ENCODE data around the gene GTF2I. TPM values are rescaled to one million over a fixed set of nuclear protein-coding genes. Genes with fewer than 3 reads are reported as not detected.
"Not testable (repeated sequence)": the region's sequence is repeated elsewhere in the genome, so short reads cannot be mapped to it uniquely, and the experiment has no call there.

Gene GTF2I
- total RNA-seq, 1 experiment from 2014 or later: 152 TPM

GRCh38 chr7:74766991-74767390 lies 109.5 kb downstream of the GTF2I start:
- not testable (repeated sequence) for H3K36me3 ChIP-seq (replicated peaks; ENCODE audit: control insufficient read depth, insufficient read depth, low read length); DNase-seq

DNA sequence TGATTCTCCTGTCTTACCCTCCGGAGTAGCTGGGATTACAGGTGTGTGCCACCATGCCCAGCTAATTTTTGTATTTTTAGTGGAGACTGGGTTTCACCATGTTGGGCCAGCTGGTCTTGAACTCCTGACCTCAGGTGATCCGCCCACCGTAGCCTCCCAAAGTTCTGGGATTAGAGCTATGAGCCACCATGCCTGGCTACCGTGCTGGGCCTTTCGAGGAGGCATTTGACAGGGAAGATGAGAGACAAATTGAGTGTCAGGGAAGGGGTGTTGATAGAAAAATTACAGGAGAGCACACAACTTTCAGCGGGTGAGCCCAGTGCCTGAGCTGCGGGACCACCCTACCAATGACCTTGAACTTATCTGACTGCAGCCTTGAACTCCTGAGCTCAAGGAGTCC lies 112.5 kb downstream of the GTF2I start:
- not testable (repeated sequence) for H3K36me3 ChIP-seq (replicated peaks; ENCODE audit: control insufficient read depth, insufficient read depth, low read length); H3K4me3 ChIP-seq (ENCODE audit: insufficient read depth, low read depth, low read length); H3K27me3 ChIP-seq (ENCODE audit: control insufficient read depth, insufficient read depth, low read length); DNase-seq

More at GRCh38 chr7:74766991-74767390, 109.5 kb downstream of the GTF2I start:
- H3K4me3 ChIP-seq (ENCODE audit: insufficient read depth, low read depth, low read length); H3K27me3 ChIP-seq (ENCODE audit: control insufficient read depth, insufficient read depth, low read length): not testable (repeated sequence)

DNA sequence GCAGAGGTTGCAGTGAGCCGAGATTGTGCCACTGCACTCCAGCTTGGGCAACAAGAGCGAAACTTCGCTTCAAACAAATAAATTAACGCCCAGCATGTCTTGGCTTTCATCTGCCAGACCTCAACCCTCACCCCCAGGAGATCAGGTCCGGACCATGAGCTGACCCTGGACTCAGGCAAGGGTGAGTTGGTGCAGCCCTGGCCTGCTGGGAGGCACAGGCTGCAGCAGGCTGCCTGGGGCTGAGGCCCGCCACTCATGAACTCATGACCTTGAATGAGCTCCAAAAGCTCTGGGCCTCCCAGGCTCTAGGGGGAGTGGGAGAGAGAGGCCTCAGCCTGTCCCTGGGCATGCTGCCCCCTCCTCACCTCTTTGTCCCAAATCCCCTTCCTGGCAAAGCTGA lies 114.6 kb downstream of the GTF2I start:
- not testable (repeated sequence) for H3K27me3 ChIP-seq (ENCODE audit: control insufficient read depth, insufficient read depth, low read length); DNase-seq; H3K36me3 ChIP-seq (replicated peaks; ENCODE audit: control insufficient read depth, insufficient read depth, low read length); H3K4me3 ChIP-seq (ENCODE audit: insufficient read depth, low read depth, low read length)

DNA sequence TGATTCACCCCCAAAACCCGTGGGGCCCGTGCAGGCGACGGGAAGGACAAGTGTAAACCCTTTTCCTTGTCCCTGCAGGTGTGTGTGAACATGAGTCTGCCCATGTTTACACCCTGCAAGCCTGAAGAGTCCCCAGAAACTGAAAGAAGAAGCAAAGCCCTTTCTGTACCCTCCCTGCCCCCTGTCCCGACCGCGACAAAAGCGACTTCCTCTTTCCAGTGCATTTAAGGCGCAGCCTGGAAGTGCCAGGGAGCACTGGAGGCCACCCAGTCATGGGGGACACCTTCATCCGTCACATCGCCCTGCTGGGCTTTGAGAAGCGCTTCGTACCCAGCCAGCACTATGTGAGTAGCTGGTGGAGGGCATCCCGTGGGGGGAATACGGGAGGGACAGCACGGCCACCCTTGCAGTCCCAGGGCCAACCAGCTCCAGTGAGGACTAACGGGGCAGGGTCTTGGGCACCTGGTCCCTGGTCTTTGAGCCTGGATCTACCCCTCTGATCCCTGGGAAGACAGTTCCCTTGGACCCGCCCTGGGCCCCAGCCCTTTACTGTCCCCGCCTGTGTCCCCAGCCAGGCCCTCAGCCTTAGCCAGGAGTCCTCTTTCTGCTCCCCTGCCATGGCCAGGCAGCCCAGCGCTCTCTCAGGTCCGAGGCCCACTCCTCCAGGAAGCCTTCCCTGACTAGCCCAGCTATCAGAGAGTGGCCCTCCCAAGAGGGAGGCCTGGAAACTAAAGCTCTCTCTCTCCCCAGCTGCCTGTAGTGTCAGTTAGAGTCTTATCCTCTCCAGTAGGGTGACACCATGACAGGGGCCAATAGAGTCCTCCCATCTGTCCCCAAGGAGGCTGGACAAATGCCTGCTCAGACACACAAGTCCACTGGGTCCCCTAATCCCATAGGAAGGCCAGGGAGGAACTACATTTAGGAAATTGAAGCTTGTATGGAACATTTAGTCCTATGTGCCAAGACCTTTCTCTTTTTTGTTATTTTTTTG lies 116.5 kb downstream of the GTF2I start, which contains the start of gene NCF1:
Gene NCF1 (plus strand): TSS at position 252 of the 991 bp plus-strand sequence. CDS start 21 bp downstream, at position 273.
- DNase-seq; H3K27me3 ChIP-seq (ENCODE audit: control insufficient read depth, insufficient read depth, low read length): not testable (repeated sequence)

DNA sequence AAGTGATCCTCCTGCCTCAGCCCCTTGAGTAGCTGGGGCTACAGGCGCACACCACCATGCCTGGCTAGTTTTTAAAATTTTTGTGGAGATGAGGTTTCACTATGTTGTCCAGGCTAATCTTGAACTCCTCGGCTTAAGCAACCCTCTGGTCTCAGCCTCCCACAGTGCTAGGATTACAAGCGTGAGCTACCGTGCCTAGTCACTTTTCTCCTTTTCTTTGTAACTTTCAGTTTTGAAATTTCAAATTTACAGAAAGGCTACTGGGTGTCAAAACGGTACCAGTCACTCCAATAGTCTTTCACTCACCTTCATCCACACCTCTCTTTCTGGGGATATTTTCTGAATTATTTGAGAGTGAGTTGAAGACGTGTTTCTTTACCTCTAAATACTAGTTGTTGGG lies 117.6 kb downstream of the GTF2I start:
- not testable (repeated sequence) for DNase-seq; H3K36me3 ChIP-seq (replicated peaks; ENCODE audit: control insufficient read depth, insufficient read depth, low read length); H3K4me3 ChIP-seq (ENCODE audit: insufficient read depth, low read depth, low read length); H3K27me3 ChIP-seq (ENCODE audit: control insufficient read depth, insufficient read depth, low read length)

More for the DNA sequence above, 116.5 kb downstream of the GTF2I start, which contains the start of gene NCF1:
- not testable (repeated sequence) for H3K36me3 ChIP-seq (replicated peaks; ENCODE audit: control insufficient read depth, insufficient read depth, low read length); H3K4me3 ChIP-seq (ENCODE audit: insufficient read depth, low read depth, low read length)

- H3K27me3 ChIP-seq (ENCODE audit: control insufficient read depth, insufficient read depth, low read length); H3K4me3 ChIP-seq (ENCODE audit: insufficient read depth, low read depth, low read length); H3K36me3 ChIP-seq (replicated peaks; ENCODE audit: control insufficient read depth, insufficient read depth, low read length); DNase-seq: not testable (repeated sequence)
Observed at GRCh38 chr7:74779053-74779452, 121.5 kb downstream of the GTF2I start.

DNA sequence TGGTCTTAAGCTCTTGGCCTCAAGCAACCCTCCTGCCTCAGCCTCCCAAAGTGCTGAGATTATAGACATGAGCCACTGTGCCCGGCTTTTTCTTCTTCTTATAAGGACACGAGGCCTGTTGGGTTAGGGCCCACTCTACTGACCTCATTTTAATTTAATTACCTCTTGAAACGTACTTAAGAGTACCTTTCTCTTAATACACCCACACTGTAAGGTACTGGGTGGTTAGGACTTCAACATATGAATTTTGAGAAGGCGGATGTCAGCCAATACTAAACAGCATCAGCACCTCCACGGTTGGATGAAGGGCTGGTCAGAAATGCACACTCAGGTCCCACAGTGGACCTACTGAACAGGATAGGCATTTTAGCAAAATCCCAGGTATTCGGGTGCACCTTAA lies 124.2 kb downstream of the GTF2I start:
- not testable (repeated sequence) for H3K4me3 ChIP-seq (ENCODE audit: insufficient read depth, low read depth, low read length); H3K36me3 ChIP-seq (replicated peaks; ENCODE audit: control insufficient read depth, insufficient read depth, low read length); DNase-seq; H3K27me3 ChIP-seq (ENCODE audit: control insufficient read depth, insufficient read depth, low read length)

- DNase-seq; H3K4me3 ChIP-seq (ENCODE audit: insufficient read depth, low read depth, low read length); H3K36me3 ChIP-seq (replicated peaks; ENCODE audit: control insufficient read depth, insufficient read depth, low read length); H3K27me3 ChIP-seq (ENCODE audit: control insufficient read depth, insufficient read depth, low read length): not testable (repeated sequence)
Observed at GRCh38 chr7:74783595-74783994, 126.1 kb downstream of the GTF2I start.

- not testable (repeated sequence) for DNase-seq; H3K27me3 ChIP-seq (ENCODE audit: control insufficient read depth, insufficient read depth, low read length); H3K36me3 ChIP-seq (replicated peaks; ENCODE audit: control insufficient read depth, insufficient read depth, low read length)
- H3K4me3 ChIP-seq (ENCODE audit: insufficient read depth, low read depth, low read length): peak overlapping the region; percentile 26
Observed at GRCh38 chr7:74788369-74789150, 131.0 kb downstream of the GTF2I start.

DNA sequence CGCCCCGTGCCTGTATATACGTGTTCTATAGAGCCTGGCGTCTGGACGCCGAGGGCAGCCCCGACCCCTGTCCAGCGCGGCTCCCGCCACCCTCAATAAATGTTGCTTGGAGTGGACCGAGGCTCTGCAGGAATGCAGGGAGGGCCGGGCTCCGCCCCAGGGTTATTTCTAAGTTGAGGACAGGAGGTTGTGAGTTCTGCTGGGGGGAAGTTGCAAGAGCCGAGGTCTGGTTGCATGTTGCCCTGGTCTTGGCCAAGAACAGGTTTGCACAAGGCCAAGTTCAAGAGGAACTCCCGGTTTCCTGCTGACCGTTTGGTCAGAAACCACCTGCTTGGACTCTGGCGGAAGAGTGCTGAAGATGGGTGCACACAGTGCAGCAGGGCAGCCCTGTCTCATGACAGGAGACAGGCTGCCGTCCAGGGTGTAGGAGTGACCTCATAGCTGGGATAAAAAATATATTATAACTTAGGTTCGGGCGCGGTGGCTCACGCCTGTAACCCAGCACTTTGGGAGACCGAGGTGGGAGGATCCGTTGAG lies 131.8 kb downstream of the GTF2I start:
- H3K27me3 ChIP-seq (ENCODE audit: control insufficient read depth, insufficient read depth, low read length); DNase-seq; H3K4me3 ChIP-seq (ENCODE audit: insufficient read depth, low read depth, low read length); H3K36me3 ChIP-seq (replicated peaks; ENCODE audit: control insufficient read depth, insufficient read depth, low read length): not testable (repeated sequence)

DNA sequence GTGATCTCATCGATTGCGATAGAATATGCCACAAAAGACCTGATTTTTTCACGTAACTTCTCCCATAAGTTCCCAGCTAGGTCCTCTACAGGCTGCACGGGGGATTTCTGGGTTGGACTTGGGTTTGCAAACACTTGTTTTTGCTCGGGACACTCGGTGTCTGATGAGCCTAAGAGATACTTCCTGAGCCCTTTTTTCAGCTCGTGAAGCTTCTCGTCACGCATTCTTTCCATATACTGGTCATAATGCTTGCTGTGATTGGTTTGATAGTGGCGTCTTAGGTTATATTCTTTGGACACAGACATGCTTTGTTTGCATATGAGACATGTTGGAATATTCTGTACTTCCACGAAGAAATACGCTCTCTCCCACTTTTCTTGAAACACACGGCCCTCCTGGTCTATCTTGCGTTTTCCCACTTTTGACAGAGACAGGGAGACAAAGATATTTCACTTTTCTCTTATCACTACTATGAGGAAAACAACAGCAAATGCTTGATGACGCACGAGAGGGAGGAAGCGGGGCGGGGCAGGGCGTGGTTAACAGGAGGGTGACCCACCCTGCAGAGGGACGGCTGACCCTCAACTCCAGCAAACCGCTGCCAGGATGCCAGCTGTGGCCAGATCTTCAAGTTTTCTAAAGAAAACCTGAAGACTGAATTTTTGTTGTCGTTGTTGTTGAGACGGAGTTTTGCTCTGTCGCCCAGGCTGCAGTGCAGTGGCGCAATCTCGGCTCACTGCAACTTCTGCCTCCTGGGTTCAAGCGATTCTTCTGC lies 140.5 kb downstream of the GTF2I start:
- H3K36me3 ChIP-seq (replicated peaks; ENCODE audit: control insufficient read depth, insufficient read depth, low read length); DNase-seq; H3K27me3 ChIP-seq (ENCODE audit: control insufficient read depth, insufficient read depth, low read length); H3K4me3 ChIP-seq (ENCODE audit: insufficient read depth, low read depth, low read length): not testable (repeated sequence)

DNA sequence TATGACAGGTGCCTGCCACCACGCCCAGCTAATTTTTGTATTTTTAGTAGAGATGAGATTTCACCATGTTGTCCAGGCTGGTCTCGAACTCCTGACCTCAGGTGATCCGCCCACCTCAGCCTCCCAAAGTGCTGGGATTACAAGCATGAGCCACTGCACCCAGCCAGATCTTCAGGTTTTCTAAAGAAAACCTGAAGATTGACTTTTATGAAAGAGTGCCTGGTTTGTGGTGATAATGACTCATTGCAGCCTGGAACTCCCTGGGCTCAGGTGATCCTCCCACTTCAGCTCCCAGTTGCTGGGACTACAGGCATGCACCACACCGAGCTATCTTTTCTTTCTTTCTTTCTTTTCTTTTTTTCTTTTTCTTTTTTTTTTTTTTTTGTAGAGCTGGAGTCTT lies 141.1 kb downstream of the GTF2I start:
- not testable (repeated sequence) for H3K4me3 ChIP-seq (ENCODE audit: insufficient read depth, low read depth, low read length); H3K36me3 ChIP-seq (replicated peaks; ENCODE audit: control insufficient read depth, insufficient read depth, low read length); H3K27me3 ChIP-seq (ENCODE audit: control insufficient read depth, insufficient read depth, low read length); DNase-seq

Measured in H7 (cell line).